Measurements from ENCODE around the gene BLNK.
A peak's percentile ranks its signal among the peaks of the same experiment; 100 is the strongest.

BLNK gene

GRCh38 chr10:96271016-96271815 lies at the start of gene BLNK:
BLNK (minus strand) TSS chr10:96271569; CDS start chr10:96271398, 171 bp downstream.
- no peak for TF ChIP-seq CTCF (IDR thresholded peaks at IDR 0.05; ENCODE audit: low read length, missing control alignments)
- no peak within 1 kb of the TSS for H3K4me3 ChIP-seq (replicated peaks; ENCODE audit: low read depth, low read length)
- DNase-seq (ENCODE audit: low read depth) = peak; percentile 2

- no peak for DNase-seq (ENCODE audit: low read depth)
- no peak for TF ChIP-seq CTCF (IDR thresholded peaks at IDR 0.05; ENCODE audit: low read length, missing control alignments)
- H3K4me3 ChIP-seq (replicated peaks; ENCODE audit: low read depth, low read length) = no peak overlapping the region
These were observed 48.5 kb upstream of the BLNK start for GRCh38 chr10:96319754-96320474.

- no peak for TF ChIP-seq CTCF (IDR thresholded peaks at IDR 0.05; ENCODE audit: low read length, missing control alignments)
- DNase-seq (ENCODE audit: low read depth) = no peak
- no peak overlapping the region for H3K4me3 ChIP-seq (replicated peaks; ENCODE audit: low read depth, low read length)
These were observed 45.9 kb upstream of the BLNK start for GRCh38 chr10:96317067-96317833.

GRCh38 chr10:96313344-96313743 lies 42.0 kb upstream of the BLNK start:
- no peak overlapping the region for H3K4me3 ChIP-seq (replicated peaks; ENCODE audit: low read depth, low read length)
- TF ChIP-seq CTCF (IDR thresholded peaks at IDR 0.05; ENCODE audit: low read length, missing control alignments) = no peak
- DNase-seq (ENCODE audit: low read depth) = no peak

- no peak for TF ChIP-seq CTCF (IDR thresholded peaks at IDR 0.05; ENCODE audit: low read length, missing control alignments)
These were observed 39.9 kb upstream of the BLNK start for GRCh38 chr10:96311180-96311715.

GRCh38 chr10:96310321-96310669 lies 38.9 kb upstream of the BLNK start:
- no peak overlapping the region for H3K4me3 ChIP-seq (replicated peaks; ENCODE audit: low read depth, low read length)
- no peak for DNase-seq (ENCODE audit: low read depth)
- no peak for TF ChIP-seq CTCF (IDR thresholded peaks at IDR 0.05; ENCODE audit: low read length, missing control alignments)

More at GRCh38 chr10:96311180-96311715, 39.9 kb upstream of the BLNK start:
- DNase-seq (ENCODE audit: low read depth) = no peak
- no peak overlapping the region for H3K4me3 ChIP-seq (replicated peaks; ENCODE audit: low read depth, low read length)
